H9 (cell line): ENCODE results near the gene PYGB. TPM values are rescaled to one million over a fixed set of nuclear protein-coding genes. Genes with fewer than 3 reads are reported as not detected.

Experiments
- DNase-seq: peaks from one replicate; pipeline ENCODE4 v3.0.0-alpha.2; 2017
- H2AFZ ChIP-seq: one replicate; pipeline ENCODE4 v1.6.1; 2013; ENCODE audit warnings: mild to moderate bottlenecking, low read length, control low read depth, moderate library complexity
- H2AK5ac ChIP-seq: 2 replicates; pipeline ENCODE4 v1.6.1; 2013; ENCODE audit warnings: low read length, control low read depth, mixed read lengths; ENCODE audit not compliant: insufficient read length
- H2BK120ac ChIP-seq: one replicate; pipeline ENCODE4 v1.6.1; 2013; ENCODE audit warnings: low read depth, mild to moderate bottlenecking, low read length, control low read depth, inconsistent platforms; ENCODE audit not compliant: poor library complexity, severe bottlenecking
- H2BK12ac ChIP-seq: 2 replicates; pipeline ENCODE4 v1.6.1; 2013; ENCODE audit warnings: low read length, control low read depth, mixed read lengths, low read depth; ENCODE audit not compliant: insufficient read length
- H2BK15ac ChIP-seq: 2 replicates; pipeline ENCODE4 v1.6.1; 2013; ENCODE audit warnings: low read depth, low read length, control low read depth
- H2BK20ac ChIP-seq: one replicate; pipeline ENCODE4 v1.6.1; 2013; ENCODE audit warnings: low read depth, mild to moderate bottlenecking, low read length, control low read depth, inconsistent platforms; ENCODE audit not compliant: poor library complexity, severe bottlenecking
- H2BK5ac ChIP-seq: 2 replicates; pipeline ENCODE4 v1.6.1; 2013; ENCODE audit warnings: low read length, control low read depth, mixed read lengths; ENCODE audit not compliant: insufficient read length
- H3K14ac ChIP-seq: 2 replicates; pipeline ENCODE4 v1.6.1; 2013; ENCODE audit warnings: low read length, control low read depth; ENCODE audit not compliant: insufficient read depth
- H3K18ac ChIP-seq: 2 replicates; pipeline ENCODE4 v1.6.1; 2013; ENCODE audit warnings: low read depth, mild to moderate bottlenecking, mixed read lengths, low read length, control low read depth; ENCODE audit not compliant: insufficient read length
- H3K23ac ChIP-seq: 2 replicates; pipeline ENCODE4 v1.6.1; 2013; ENCODE audit warnings: low read length, control low read depth, mixed read lengths, low read depth; ENCODE audit not compliant: insufficient read length
- H3K23me2 ChIP-seq: 2 replicates; pipeline ENCODE4 v1.6.1; 2013; ENCODE audit warnings: low read depth, mild to moderate bottlenecking, mixed read lengths, low read length, control low read depth; ENCODE audit not compliant: insufficient read length, poor library complexity, severe bottlenecking
- H3K27ac ChIP-seq: 2 replicates; pipeline ENCODE4 v1.5.1; 2013; ENCODE audit warnings: low read length, control low read depth, mixed read lengths, low read depth; ENCODE audit not compliant: insufficient read length
- H3K27me3 ChIP-seq: 2 replicates; pipeline ENCODE4 v1.6.1; 2013; ENCODE audit warnings: low read length, control low read depth, inconsistent platforms; ENCODE audit not compliant: insufficient read depth
- H3K4ac ChIP-seq: 2 replicates; pipeline ENCODE4 v1.6.1; 2013; ENCODE audit warnings: low read depth, mild to moderate bottlenecking, control low read depth, inconsistent platforms, low read length, moderate library complexity
- H3K4me1 ChIP-seq: 2 replicates; pipeline ENCODE4 v1.6.1; 2013; ENCODE audit warnings: low read length, control low read depth, inconsistent platforms; ENCODE audit not compliant: insufficient read depth
- H3K4me2 ChIP-seq: 2 replicates; pipeline ENCODE4 v1.6.1; 2013; ENCODE audit warnings: low read length, control low read depth, mixed read lengths; ENCODE audit not compliant: insufficient read length, insufficient read depth
- H3K56ac ChIP-seq: 2 replicates; pipeline ENCODE4 v1.6.1; 2013; ENCODE audit warnings: low read depth, mild to moderate bottlenecking, mixed read lengths, low read length, control low read depth; ENCODE audit not compliant: insufficient read length
- H3K79me1 ChIP-seq: 2 replicates; pipeline ENCODE4 v1.6.1; 2013; ENCODE audit warnings: low read depth, mild to moderate bottlenecking, moderate library complexity, low read length, control low read depth, inconsistent platforms; ENCODE audit not compliant: insufficient read depth, poor library complexity, severe bottlenecking
- H3K79me2 ChIP-seq: 2 replicates; pipeline ENCODE4 v1.6.1; 2013; ENCODE audit warnings: low read length, control low read depth, inconsistent platforms; ENCODE audit not compliant: insufficient read depth
- H3K9ac ChIP-seq: 2 replicates; pipeline ENCODE4 v1.6.1; 2013; ENCODE audit warnings: low read length, control low read depth, mixed read lengths; ENCODE audit not compliant: insufficient read length; ENCODE audit errors: extremely low read depth
- H3K9me3 ChIP-seq: one replicate; pipeline ENCODE4 v1.6.1; 2013; ENCODE audit warnings: low read depth, low read length, inconsistent platforms; ENCODE audit not compliant: control insufficient read depth
- H3T11ph ChIP-seq: one replicate; pipeline ENCODE4 v1.6.1; 2013; ENCODE audit warnings: mild to moderate bottlenecking, low read length, control low read depth, inconsistent platforms
- H4K20me1 ChIP-seq: one replicate; pipeline ENCODE4 v1.6.1; 2013; ENCODE audit not compliant: control insufficient read depth, insufficient read length, insufficient read depth
- H4K5ac ChIP-seq: 2 replicates; pipeline ENCODE4 v1.6.1; 2013; ENCODE audit warnings: low read depth, mild to moderate bottlenecking, mixed read lengths, low read length, control low read depth; ENCODE audit not compliant: insufficient read length
- H4K8ac ChIP-seq: replicated peaks from 2 replicates; pipeline ENCODE4 v1.6.1; 2013; ENCODE audit warnings: low read length, control low read depth, mixed read lengths, low read depth; ENCODE audit not compliant: insufficient read length
- H4K91ac ChIP-seq: 2 replicates; pipeline ENCODE4 v1.6.1; 2013; ENCODE audit warnings: low read depth, mild to moderate bottlenecking, moderate library complexity, mixed read lengths, low read length, control low read depth; ENCODE audit not compliant: insufficient read length
- H3K27ac Mint-ChIP-seq, 3 experiments: 2 replicates in 2 of 3; 3 replicates in 1 of 3; pipeline ENCODE4 v1.8.0; 2020 to 2021; ENCODE audit warnings: mixed read lengths in 3 of 3, mild to moderate bottlenecking in 1 of 3, moderate library complexity in 1 of 3
- H3K27me3 Mint-ChIP-seq: 2 replicates; pipeline ENCODE4 v1.8.0; 2021; ENCODE audit warnings: low read depth, mild to moderate bottlenecking, moderate library complexity, mixed read lengths
- H3K36me3 Mint-ChIP-seq, 3 experiments: 2 replicates in 2 of 3; 3 replicates in 1 of 3; pipeline ENCODE4 v1.8.0; 2020 to 2021; ENCODE audit warnings: low read depth in 3 of 3, mixed read lengths in 3 of 3; ENCODE audit not compliant: insufficient read depth in 1 of 3
- H3K4me1 Mint-ChIP-seq, 2 experiments: 2 replicates each; pipeline ENCODE4 v1.8.0; 2020; ENCODE audit warnings: mixed read lengths in 2 of 2
- H3K4me3 Mint-ChIP-seq, 2 experiments: 2 replicates in 1 of 2; 3 replicates in 1 of 2; pipeline ENCODE4 v1.8.0; 2020 to 2021; ENCODE audit warnings: mild to moderate bottlenecking in 2 of 2, mixed read lengths in 2 of 2, moderate library complexity in 1 of 2
- H3K9me3 Mint-ChIP-seq, 2 experiments: 2 replicates in 1 of 2; 3 replicates in 1 of 2; pipeline ENCODE4 v1.8.0; 2020; ENCODE audit warnings: mild to moderate bottlenecking in 2 of 2, mixed read lengths in 2 of 2, moderate library complexity in 1 of 2
- WGBS: extraction: QIAGEN DNeasy Blood & Tissue Kit; methylation state at CpG from one replicate; pipeline ENCODE4 v1.1.7; 2013; ENCODE audit warnings: missing lambda C conversion rate, low lambda C conversion rate, mixed read lengths; ENCODE audit not compliant: insufficient read length; ENCODE audit errors: extremely low coverage; 5-methylcytosine and 5-hydroxymethylcytosine counted together
- total RNA-seq: library from RNA; stranded (reverse); gene quantifications from 2 replicates; pipeline ENCODE4 v1.2.1, GENCODE V29; 2021
- TF ChIP-seq, protein P1 (sequence below): fragments of 200-600 bp; sonication (generic); conservative IDR thresholded peaks from 3 replicates; pipeline ENCODE4 v1.8.0; 2021; ENCODE audit warnings: antibody characterized with exemption, mild to moderate bottlenecking

The PYGB gene
- total RNA-seq, 1 experiment from 2014 or later: 46.9 TPM

DNA sequence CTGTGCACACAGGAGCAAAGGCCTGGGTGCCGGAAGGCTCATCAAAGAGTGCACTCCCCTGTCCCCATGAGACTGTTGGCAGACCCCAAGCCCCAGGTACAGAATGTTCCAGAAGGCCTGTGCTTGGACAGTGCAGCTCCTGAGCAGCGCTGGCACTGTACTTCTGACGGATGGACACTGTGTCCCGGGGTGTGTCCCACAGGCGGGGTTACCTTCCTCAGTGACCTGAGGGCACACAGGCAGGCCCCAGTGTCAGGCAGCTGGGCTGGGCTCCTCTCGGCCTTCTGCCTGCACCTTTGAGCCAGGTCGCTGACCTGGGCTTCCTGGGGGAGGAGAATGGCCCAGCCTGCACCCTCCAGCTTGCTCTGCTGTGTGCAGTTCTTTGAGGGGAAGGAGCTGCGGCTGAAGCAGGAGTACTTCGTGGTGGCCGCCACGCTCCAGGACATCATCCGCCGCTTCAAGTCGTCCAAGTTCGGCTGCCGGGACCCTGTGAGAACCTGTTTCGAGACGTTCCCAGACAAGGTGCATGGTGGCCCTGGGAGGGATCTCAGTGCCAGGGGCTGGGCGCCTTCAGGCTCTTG lies 30.1 kb downstream of the PYGB start:
- H4K5ac ChIP-seq: no peak overlapping the region
- no peaks in the 10 kb centered on the region for H3K23me2 ChIP-seq
- H3K27me3 ChIP-seq: no peaks in the 10 kb centered on the region
- no peak overlapping the region for H3K4me2 ChIP-seq
- no peak overlapping the region for H3K27ac ChIP-seq
- no peak overlapping the region for H3K56ac ChIP-seq
- Mint-ChIP-seq H3K27me3 (no peaks in the 10 kb centered on the region), H3K4me3 (no peak overlapping the region), H3K4me1 (no peaks in the 10 kb centered on the region), H3K27ac (no peak overlapping the region), H3K9me3 (no peaks in the 10 kb centered on the region; a peak in 1 of 5 replicates), H3K36me3 (peaks cover 18 to 70% (median 40%) of the 10 kb centered on the region in 3 experiments; a peak in 6 of 7 replicates)
- no peak overlapping the region for H2BK5ac ChIP-seq
- no CpG with 5 or more reads among the region's 19 CpGs for WGBS
- H2BK15ac ChIP-seq: no peak overlapping the region
- no peak overlapping the region for H2AFZ ChIP-seq
- no peaks in the 10 kb centered on the region for H4K20me1 ChIP-seq
- no peak overlapping the region for H4K91ac ChIP-seq
- no peaks in the 10 kb centered on the region for H3K79me1 ChIP-seq
- H4K8ac ChIP-seq: no peak overlapping the region
- no peak overlapping the region for H3K23ac ChIP-seq
- H2BK12ac ChIP-seq: no peak overlapping the region
- no peak overlapping the region for H2BK20ac ChIP-seq
- no peak overlapping the region for H3K14ac ChIP-seq
- no peak overlapping the region for H3T11ph ChIP-seq
- H3K79me2 ChIP-seq: no peaks in the 10 kb centered on the region
- no peak overlapping the region for H3K4ac ChIP-seq
- TF ChIP-seq, protein P1, sequence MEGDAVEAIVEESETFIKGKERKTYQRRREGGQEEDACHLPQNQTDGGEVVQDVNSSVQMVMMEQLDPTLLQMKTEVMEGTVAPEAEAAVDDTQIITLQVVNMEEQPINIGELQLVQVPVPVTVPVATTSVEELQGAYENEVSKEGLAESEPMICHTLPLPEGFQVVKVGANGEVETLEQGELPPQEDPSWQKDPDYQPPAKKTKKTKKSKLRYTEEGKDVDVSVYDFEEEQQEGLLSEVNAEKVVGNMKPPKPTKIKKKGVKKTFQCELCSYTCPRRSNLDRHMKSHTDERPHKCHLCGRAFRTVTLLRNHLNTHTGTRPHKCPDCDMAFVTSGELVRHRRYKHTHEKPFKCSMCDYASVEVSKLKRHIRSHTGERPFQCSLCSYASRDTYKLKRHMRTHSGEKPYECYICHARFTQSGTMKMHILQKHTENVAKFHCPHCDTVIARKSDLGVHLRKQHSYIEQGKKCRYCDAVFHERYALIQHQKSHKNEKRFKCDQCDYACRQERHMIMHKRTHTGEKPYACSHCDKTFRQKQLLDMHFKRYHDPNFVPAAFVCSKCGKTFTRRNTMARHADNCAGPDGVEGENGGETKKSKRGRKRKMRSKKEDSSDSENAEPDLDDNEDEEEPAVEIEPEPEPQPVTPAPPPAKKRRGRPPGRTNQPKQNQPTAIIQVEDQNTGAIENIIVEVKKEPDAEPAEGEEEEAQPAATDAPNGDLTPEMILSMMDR: no peak
- no peak overlapping the region for H2BK120ac ChIP-seq
- H3K9ac ChIP-seq: no peak overlapping the region
- H3K9me3 ChIP-seq: no peaks in the 10 kb centered on the region
- no peak for DNase-seq
- no peak overlapping the region for H2AK5ac ChIP-seq
- no peaks in the 10 kb centered on the region for H3K4me1 ChIP-seq
- H3K18ac ChIP-seq: no peak overlapping the region
